GM18519 (cell line): ENCODE results near the gene TNK1.

Experiments
- ATAC-seq: cut with Tn5 transposase; IDR thresholded peaks from one replicate; pipeline ENCODE4 v1.9.1; 2021; ENCODE audit warnings: mild to moderate bottlenecking, moderate library complexity; ENCODE audit not compliant: unreplicated experiment, low FRiP score

The TNK1 gene

GRCh38 chr17:7408252-7408727 is 27.4 kb downstream of the TNK1 start:
- no peak for ATAC-seq

- ATAC-seq: no peak
These were observed 28.0 kb downstream of the TNK1 start for GRCh38 chr17:7408863-7409262.

DNA sequence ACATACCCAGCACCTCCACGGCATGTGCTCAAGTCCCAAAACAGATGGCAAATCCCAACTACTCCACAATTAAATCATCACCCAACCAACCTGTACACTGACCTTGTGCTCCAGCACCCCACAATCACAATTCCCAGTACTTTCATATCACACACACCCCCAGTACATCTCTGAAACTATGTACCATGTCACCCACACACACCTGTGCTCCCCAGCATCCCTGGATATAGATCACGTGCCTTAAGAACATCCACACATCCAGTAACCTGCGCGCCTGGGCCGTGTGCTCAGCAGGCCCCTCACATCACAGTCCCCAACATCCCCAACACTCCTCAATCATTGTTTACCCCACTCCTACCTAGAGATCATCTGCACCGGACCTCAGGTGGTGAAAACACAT is 28.8 kb downstream of the TNK1 start:
- no peak for ATAC-seq

GRCh38 chr17:7410634-7411426 is 29.9 kb downstream of the TNK1 start:
- no peak for ATAC-seq

DNA sequence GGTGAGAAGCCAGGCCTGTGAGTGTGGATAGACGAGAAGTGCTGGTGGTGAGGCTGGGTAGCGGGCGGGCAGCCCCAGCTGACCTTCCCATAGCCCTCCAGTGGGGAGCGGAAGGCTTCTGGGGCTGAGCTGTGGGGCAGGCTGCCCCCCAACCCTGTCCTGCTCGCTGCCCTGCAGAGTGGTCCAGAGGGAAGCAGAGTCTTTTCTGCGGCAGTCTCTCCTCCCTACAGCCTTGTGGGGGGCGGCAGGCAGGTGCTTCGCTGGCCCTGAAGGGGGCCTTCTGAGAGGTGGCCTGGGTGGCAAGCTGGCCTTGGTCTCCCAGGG is 30.5 kb downstream of the TNK1 start:
- no peak for ATAC-seq

DNA sequence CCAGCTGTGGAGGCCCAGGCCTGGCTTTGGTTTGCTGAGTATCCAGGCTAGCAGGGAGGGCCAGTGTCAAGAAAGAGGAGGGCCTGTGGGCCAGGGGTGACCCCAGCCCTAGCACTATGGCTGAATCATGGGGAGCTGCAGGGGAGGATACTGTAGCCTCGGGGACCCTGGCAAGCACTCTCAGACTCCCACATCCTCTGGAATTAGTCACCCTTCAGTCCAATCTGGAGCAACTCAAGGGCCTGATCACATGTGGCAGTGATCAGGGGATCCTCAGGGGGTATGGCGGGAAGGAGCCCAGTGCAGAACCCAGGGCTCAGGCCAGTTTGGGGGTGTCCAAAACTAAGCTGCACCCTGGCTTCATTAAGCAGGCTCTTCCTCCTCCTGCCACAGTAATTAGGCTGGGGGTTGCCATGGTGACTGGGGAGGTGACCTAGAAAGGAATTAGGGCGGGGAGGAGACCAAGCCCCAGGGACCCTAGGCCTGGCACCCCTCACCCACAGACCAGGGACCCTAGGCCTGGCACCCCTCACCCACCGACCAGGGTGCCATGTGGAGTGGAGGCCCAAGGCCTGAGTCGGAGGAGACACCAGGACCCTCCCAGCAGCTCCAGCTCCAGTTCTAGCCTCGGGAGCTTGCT is 32.6 kb downstream of the TNK1 start:
- no peak for ATAC-seq

GRCh38 chr17:7414837-7415236 is 33.9 kb downstream of the TNK1 start:
- ATAC-seq: no peak

GRCh38 chr17:7415784-7416183 is 34.9 kb downstream of the TNK1 start:
- no peak for ATAC-seq

GRCh38 chr17:7416323-7416722 is 35.4 kb downstream of the TNK1 start:
- no peak for ATAC-seq

GRCh38 chr17:7417056-7417655 is 36.3 kb downstream of the TNK1 start:
- no peak for ATAC-seq

GRCh38 chr17:7418472-7419152 is 37.7 kb downstream of the TNK1 start:
- no peak for ATAC-seq

DNA sequence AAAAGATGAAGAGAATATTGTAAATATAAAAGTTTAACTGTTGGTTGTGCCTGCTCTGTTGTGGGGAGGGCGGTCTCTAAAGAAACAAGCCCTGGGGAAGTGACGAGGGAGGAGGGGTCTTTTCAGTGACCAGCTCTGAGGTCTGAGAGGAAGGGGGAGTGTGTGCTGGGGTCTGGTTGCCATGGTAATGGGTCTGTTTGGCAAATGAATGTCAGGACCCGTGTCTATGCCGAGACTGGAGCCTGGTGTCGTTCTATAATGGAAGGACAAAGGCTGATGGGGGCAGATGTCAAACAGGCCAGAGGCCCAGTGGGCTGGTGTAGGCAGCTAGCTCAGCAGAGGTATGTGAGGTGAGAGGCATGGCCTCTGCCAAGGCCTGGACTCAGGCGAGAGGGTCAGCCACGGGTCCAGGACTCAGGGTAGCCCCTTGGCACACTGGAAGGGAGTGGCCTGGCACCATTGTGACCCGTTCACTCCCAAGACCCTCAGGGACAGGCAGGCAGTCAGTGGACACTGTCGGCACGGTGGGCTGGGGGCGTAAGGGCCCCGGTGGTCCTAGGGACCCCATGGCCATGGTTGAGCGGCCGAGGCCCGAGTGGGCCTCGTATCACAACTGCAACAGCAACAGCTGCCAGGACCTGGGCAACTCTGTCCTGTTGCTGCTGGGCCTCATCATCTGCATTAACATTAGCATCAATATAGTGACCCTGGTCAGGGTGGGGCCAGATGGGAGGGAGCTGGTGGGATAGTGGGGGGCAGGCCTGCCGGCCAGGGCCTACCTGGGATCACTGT is 39.1 kb downstream of the TNK1 start, which contains the start of gene SPEM1:
TSS of gene SPEM1 (plus strand) at position 506 of the 792 bp plus-strand sequence. CDS start at position 567, 61 bp downstream.
- ATAC-seq: no peak

DNA sequence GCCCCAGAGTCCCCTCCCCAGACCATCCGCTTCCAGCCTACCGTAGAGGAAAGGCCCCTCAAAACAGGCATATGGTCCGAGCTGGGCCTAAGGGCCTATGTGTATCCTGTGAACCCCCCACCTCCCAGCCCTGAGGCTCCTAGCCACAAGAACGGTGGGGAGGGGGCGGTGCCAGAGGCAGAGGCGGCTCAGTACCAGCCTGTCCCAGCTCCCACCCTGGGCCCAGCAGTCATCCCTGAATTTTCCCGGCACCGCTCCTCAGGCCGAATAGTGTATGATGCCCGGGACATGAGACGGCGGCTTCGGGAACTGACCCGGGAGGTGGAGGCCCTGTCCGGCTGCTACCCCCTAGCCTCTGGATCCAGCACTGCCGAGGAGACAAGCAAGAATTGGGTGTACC is 40.3 kb downstream of the TNK1 start:
- no peak for ATAC-seq

GRCh38 chr17:7423679-7424078 is 42.8 kb downstream of the TNK1 start:
- no peak for ATAC-seq

DNA sequence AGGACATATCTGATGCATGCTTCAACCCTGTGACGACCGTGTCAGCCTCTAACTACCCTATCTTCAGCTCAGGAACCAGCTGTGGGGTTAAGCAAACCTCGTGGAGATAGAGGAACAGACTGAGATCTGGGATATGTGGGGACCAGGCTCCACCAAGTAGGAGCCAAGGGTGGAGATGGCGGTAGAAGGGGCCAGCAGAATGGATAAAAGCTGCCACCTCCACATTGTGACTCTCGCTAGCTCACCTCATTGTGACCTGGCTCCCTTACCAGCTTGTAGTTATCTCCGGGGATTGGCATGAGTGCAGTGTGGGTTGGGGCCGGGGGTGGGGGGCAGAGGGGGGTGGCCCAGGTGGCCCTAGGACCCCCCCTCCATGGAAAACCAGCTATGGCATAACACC is 44.4 kb downstream of the TNK1 start, which contains the start of gene SPEM2:
TSS of gene SPEM2 (plus strand) at position 301 of the 400 bp plus-strand sequence. CDS start at position 374, 73 bp downstream.
- no peak for ATAC-seq

DNA sequence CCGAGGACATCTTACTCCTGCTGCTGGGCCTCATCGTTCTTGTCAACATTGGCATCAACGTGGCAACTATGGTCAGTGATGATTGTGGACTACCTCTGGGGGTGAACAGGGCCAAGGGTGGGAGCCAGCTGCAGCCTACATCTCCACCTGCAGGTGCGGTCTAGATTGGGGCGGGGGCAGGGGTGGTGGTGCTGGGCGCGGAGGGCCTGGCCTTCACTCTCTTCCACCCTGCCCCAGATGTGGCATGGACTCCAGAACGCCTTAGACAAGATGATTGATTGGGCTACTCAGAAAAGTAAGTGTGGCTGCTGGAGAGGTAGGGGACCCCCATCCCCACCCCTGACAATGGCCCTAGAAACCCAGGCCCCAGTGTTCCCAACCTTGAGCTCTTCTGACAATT is 44.9 kb downstream of the TNK1 start:
- no peak for ATAC-seq

DNA sequence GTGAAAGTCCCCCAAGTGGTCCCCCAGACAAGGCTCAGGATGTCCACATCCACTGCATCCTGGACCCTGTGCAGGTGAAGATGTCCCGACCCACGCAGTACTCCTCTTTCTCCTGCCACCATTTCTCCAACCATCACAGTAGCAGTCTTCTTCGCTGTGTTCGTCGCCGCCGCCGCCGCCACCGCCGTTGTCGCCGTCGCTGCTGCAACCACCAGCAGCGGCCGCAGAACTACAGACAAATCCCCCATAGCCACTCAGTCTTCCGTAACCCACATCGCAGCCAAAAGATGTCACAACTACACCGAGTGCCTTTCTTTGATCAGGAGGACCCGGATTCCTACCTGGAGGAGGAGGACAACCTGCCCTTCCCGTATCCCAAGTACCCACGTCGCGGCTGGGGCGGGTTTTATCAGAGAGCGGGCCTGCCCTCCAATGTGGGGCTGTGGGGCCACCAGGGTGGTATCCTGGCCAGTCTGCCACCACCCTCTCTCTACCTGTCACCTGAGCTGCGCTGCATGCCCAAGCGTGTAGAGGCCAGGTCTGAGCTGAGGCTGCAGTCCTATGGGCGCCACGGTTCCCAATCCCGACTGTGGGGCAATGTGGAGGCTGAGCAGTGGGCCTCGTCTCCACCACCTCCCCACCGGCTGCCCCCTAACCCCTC is 45.4 kb downstream of the TNK1 start:
- no peak for ATAC-seq

DNA sequence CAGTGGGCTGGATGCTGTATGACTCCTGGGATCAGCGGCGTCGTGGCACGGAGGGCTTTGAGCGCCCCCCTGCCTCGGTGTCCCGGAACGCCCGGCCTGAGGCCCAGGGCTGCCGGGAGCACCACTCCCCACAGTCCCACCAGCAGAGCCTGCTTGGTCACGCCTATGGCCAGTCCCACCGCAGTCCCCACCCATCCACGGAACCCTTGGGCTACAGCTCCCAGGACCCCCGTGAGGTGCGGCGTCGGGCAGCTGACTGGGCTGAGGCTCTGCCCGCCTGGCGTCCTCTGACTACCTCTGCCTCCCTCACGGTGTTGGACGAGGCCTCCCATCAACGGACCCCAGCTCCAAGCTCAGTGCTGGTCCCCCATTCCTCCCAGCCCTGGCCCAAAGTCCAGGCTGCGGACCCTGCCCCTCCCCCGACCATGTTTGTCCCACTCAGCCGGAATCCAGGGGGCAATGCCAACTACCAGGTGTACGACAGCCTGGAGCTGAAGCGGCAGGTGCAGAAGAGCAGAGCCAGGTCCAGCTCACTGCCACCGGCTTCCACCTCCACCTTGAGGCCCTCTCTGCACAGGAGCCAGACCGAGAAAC is 46.1 kb downstream of the TNK1 start:
- ATAC-seq: no peak

GRCh38 chr17:7427549-7427948 is 46.7 kb downstream of the TNK1 start:
- no peak for ATAC-seq
